Epithelial cell of esophagus (primary cell): ENCODE results near the gene TAGAP.
"Not testable (repeated sequence)": the region's sequence is repeated elsewhere in the genome, so short reads cannot be mapped to it uniquely, and the experiment has no call there.

Experiments
- DNase-seq: peaks from one replicate; pipeline ENCODE4 v3.0.0; 2010; ENCODE audit warnings: low read depth
- H3K4me3 ChIP-seq: 2 replicates; pipeline ENCODE4 v1.5.1; 2011; ENCODE audit warnings: mild to moderate bottlenecking, low read length, control low read depth
- CTCF ChIP-seq: IDR thresholded peaks from 2 replicates; pipeline ENCODE4 v1.5.1; 2011; ENCODE audit warnings: low read depth, mild to moderate bottlenecking, low read length, control low read depth, inconsistent platforms; ENCODE audit not compliant: insufficient read depth; ENCODE audit errors: missing control alignments

The TAGAP gene

GRCh38 chr6:159033160-159034049 lies 11.4 kb downstream of the TAGAP start:
- no peak for DNase-seq
- no peak overlapping the region for H3K4me3 ChIP-seq
- no peak for TF ChIP-seq CTCF

GRCh38 chr6:159031846-159032245 lies 12.9 kb downstream of the TAGAP start:
- TF ChIP-seq CTCF, result no peak
- DNase-seq, result no peak
- no peak overlapping the region for H3K4me3 ChIP-seq

GRCh38 chr6:159030168-159030567 lies 14.6 kb downstream of the TAGAP start:
- H3K4me3 ChIP-seq, result no peak overlapping the region
- DNase-seq, result no peak
- TF ChIP-seq CTCF, result no peak

- not testable (repeated sequence) for DNase-seq, H3K4me3 ChIP-seq
These were observed 19.6 kb downstream of the TAGAP start for GRCh38 chr6:159025224-159025623.

- no peak overlapping the region for H3K4me3 ChIP-seq
- DNase-seq, result no peak
- no peak for TF ChIP-seq CTCF
These were observed 20.9 kb downstream of the TAGAP start for GRCh38 chr6:159023893-159024292.

GRCh38 chr6:159020011-159020410 lies 24.8 kb downstream of the TAGAP start:
- no peak for DNase-seq
- H3K4me3 ChIP-seq, result no peak overlapping the region
- TF ChIP-seq CTCF, result no peak

- TF ChIP-seq CTCF, result no peak
- DNase-seq, result no peak
- no peak overlapping the region for H3K4me3 ChIP-seq
These were observed 26.8 kb downstream of the TAGAP start for GRCh38 chr6:159017757-159018559.
